Amniotic stem cell (primary cell): Measurements from ENCODE around the gene CRYBA4.

ENCODE experiments used
- DNase-seq: peaks from one replicate; lab custom pipeline; 2025; lab: John Stamatoyannopoulos, UW

CRYBA4 gene

DNA sequence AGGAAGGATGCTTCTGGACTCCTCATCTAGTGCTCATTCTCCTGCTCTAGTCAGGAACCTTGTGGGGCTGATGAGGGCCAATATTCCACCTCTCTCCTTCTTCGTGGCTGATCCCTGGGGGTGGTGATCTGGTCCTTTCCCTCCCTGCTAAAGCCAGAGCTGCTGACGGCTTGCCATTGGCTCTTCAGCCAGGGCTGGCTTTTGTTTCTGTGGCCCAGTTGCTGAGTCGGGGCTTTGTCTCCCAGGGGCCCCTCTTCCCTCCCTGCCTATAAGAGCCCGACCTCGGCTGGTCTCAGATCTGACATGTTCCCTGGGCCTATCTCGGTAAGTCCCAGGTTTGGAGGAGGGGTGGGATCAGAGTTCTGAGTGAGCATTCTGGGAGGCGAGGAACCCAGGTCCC, at the start of gene CRYBA4:
Gene CRYBA4 (plus strand): TSS at position 301 of the 400 bp plus-strand sequence. CDS start 634 bp downstream, outside the sequence.
- no peak for DNase-seq

DNA sequence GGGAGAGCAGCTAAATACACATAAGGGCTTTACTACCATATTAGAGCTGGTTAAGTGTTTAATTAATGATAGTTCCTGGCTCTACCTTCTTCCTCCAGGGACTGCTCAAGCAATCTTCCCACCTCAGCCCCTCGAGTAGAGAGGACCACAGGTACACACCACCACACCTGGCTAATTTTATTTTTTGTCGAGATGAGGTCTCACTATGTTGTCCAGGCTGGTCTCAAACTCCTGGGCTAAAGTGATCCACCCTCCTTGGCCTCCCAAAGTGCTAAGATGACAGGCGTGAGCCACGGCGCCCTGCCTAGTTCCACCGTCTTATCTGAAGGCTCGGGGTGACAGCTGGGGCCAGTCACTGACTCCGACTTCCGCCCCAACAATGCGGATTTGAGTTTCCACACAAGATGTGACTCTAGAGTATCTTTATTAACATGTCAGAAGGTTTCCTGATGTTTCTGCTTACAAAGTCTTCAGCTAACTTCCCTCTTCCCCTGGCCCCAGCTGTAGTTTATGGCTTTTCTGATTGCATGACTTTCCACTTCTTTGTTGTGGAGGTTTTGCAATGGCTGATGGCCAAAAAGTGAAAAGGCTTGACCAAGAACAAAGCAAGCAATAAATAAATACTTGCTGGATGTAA, 48.6 kb upstream of the CRYBA4 start:
- DNase-seq = no peak

DNA sequence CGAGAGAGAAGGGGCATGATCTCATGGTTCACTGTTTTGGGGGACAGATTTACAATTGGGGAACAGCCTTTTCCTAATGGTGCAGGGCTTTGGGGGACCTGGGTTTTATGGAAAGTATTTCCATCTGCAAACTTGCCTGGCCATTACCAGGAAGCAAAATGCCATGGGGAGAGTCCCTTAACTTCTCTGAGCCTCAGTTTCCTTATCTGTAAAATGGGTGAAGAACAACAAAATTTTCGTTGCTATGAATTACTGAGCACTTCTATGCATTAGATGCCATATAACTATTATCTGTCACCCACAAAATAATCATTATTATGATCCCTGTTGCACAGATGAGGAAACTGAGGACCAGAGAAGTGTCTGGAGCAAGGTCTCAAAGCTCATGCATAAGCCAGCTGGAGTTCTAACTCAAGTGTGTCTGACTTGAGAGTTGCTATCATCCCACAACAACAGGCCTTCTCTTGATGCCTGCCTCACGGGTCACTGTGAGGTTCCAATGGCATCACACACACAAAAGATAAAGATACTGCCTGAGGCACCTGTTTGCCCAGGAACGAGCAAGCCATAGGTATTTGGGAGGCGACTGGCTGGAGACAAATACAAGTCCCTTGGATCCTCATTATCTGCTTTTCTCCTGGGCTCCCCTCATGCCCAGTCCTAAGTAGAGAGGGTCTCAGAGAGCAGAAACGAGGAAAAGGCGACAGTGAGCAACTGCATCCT, 47.6 kb upstream of the CRYBA4 start:
- DNase-seq = no peak

DNA sequence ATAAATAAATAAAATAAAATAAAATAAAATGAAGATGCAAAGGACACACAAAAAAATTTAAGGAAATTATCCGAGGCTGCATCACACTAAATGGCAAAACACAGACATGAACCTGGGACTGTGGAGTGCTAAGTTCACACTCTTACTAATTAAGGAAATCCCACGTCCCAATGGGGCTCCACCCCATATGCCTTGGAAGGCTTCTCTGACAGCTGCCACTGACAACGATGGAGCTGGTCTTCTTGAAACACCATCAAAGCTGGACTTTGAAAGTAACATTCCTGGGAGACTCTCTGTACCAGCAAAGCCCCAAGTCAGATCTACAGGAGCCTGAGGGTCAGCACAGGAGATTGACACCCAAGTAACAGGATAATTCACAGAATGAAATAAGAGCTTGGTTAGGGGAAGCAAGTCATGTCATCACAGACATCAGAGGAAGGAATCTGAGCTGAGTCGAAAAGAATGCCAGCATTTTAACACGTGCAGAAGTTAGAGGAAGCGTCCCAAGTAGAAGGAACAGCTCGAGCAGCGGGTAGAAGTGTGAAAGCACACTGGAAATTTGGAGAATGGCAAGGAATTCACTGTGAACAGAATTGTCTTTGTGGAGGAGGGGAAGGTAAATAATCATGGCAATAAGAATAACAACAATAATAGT, 45.6 kb upstream of the CRYBA4 start:
- no peak for DNase-seq

DNA sequence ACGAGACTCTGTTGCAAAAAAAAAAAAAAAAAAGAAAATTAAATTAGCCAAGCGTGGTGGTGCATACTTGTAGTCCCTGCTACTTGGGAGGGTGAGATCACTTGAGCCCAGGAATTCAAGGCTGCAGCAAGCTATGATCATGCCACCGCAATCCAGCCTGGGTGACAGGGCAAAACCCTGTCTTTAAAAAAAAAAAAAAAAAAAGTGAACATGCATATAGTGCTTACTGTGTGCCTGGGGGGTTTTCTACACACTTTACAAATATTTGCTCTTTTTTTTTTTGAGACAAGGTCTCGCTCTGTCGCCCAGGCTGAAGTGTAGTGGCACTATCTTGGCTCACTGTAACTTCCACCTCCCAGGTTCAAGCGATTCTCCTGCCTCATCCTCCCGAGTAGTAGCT, 44.7 kb upstream of the CRYBA4 start:
- no peak for DNase-seq

DNA sequence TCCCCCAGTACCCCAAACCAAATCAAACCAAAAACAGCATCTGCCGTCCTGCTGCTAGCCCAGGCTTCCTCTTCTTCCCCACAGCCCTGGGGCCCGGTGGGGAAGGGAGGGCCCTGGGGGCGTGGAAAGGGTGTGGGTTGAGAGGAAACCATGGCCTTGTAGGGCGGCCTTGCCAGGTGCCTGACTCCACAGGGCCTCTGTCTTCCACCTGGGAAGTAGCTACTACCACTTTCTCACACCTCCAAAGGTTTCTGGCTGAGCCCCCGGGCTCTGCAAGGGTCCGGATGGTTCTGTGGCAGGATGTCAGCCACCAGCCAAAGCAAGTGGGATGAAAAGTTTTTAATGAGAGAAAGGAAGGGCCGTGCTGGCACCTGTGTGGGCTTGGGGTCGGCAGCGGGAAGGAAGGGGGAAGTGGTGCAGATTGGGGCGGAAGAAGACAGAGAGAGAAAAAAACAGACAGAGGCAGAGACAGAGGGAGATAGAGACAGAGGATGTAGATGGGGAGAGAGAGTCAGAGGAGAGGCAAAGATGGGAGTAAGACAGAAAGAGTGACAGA, 42.4 kb upstream of the CRYBA4 start:
- no peak for DNase-seq

DNA sequence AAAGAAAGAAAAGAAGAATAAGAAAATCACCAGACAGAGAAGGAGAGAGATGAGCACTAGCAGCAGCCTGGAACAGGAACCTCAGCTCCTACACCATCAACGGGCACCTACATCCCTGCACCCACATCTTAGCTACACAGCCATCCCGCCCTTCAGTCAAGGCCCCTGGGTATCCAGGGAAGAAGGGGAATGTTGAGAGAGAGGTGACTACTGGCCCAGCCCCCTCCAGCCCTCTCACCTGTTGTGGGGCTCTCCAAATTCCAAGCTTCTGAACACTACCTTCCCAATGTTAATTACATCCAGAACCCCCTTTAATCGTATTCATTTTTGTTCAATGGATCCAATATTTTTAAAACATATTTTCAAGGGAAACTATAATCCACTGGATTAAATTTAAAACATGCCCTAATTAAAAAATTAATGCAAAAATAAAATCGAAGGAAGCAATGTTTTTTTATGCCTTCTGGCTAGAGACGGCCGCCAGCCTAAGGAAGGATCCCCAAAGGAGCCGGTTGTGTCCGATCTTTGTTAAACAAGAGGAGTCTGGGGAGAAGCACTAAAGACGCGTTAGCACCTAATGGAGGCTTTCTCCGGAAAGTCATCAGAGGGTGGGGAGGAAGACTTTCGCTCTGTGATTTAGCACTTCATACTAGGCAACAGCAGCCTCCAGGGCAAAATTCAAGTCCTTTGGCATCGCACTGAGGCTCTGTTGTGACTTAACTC, 41.4 kb upstream of the CRYBA4 start:
- DNase-seq = no peak

DNA sequence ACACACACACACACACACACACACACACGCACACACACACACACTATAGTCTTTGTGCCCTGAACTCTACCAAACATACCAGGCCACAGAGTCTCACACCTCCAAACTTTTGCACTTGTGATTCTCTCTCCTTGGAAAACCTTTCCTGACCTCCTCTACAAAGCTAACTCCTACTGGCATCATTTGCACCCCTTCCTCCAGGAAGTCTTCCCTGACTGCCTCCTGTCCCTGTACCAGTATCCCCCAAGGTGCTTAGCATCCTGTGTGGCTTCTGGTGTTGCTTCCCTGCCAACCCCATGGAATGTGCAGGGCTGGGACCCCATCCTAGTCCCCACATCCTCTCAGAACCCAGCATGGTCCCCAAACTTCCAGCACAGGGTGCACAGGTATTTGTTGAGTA, 40.7 kb upstream of the CRYBA4 start:
- DNase-seq = no peak

DNA sequence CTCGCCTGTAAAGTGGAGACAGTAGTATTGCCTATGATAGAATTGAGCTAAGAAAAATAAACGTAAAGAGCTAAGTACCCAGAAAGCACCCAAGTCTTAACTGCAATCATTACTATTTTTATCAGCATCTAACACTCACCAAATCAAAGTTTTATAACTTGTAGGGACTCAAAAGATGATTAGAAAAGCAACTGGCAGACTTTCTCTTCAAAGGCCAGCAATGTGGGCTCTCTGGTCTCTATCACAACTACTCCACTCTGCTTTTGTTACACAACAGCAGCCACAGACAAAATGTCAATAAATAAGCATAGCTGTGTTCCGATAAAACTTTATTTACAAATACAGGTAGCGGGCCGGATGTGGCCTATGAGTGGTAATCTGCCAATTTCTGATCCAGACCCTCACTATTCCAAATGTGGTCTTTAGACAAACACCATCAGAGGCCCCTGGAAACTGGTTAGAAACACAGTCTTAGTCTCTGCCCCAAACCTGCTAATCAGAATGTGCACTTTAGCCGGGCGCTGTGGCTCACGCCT, 40.1 kb upstream of the CRYBA4 start:
- no peak for DNase-seq

DNA sequence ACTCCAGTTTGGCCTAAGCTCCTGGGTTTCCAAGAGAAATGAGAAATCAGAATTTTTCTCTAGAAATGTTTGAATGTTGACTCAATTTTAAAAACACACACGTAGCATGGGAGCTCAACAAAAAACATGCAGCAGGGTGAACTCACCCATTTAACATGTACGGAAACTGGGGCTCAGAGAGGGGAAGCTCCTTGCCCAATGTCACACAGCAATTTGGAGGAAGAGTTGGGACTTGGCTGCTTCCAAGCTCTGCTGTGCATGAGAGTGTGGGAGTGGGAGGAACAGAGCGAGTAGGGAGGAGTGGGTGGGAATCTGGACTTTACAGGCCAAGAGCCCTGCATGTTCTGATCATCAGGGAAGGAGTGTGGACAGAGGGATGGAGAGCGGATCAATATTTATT, 37.8 kb upstream of the CRYBA4 start:
- no peak for DNase-seq

DNA sequence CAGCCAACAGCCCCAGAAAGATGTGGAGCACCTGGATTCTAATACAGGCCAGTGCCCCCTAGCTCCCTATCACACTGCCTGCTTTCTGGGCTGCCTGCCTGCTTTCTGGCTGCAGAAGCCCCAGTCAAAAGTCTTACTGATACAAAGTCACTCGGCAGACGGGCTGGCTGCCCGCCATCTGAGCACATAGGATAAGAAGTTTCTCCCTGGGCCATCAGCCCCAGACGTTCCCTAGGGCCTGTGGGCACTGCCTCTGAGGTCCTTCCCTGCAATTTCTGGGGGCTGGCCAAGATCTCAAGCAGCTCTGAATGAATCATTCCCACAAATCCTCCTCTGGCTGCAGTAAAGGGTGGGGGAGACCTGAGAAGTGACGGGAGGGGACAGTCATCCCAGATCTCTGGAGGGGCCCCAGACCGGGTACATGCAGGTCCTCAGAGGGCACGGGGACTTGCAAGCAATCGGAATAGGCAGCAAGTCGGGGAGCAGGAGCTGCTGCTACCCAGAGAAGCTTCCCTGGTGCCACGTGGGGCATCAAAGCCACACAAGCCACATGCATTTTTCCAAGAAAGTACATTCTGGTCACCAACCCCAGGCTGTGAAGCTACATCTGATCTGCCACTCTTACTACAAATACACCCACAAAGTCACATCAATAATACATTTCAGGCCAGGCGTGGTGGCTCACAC, 36.5 kb upstream of the CRYBA4 start:
- DNase-seq = peak; percentile 73

DNA sequence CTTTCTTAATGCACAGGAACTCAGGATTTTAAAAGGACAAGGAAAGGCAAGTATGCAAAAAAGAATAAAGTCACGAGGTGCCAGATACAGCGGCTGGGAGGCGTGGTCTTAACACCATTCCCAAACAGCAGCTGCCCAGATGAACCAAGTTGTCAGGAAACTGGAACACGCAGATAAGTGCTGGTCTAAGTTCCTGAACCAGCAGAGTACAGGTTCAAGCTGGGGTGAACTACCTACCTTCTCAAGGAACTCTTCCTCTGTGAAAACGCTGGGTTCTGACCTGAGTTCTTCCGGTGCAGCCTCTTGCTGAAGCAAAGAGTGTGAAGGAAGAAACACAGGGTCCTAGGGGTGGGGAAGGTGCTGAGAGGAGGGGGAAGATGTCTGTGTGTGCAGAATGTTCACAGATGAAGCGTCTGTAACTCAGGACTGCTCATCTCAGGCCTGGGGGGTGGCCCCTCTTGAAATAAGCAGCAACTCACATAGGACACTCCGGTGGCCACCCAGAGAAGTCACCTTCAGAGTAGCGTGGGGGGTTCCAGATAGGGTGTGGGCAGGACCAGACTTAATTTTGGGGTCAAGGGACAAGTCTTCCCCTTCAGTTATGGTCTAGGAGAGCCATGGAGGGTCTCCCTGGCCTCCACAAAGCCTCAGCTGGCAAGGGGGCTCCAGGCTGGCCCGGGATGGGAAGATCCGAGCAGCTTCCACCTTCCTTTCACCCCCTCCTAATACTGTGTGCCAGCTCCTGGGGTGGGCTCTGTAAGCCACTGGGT, 35.0 kb upstream of the CRYBA4 start:
- no peak for DNase-seq

DNA sequence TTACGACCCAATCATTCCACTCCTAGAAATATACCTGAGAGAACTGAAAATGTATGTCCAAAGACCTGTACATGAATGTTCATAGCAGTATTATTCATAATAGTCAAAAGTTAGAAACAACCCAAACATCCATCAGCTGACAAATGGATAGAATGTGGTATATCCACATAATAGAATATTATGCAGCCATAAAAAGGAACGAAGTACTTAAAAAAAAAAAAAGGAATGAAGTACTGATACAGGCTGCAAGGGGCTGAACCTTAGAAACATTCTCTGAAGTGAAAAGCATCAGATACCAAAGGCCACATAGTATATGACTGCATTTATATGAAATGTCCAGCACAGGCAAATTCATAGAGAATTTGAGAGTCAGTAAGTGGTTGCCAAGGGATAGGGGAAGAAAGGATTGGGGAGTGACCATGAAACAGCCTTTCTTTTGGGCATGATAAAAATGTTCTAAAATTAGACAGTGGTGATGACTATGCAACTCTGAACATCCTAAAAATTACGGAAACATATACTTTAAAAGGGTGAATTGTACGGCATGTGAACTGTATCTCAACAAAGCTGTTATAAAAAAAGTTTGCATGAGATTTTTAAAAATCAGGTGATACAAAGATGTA, 33.7 kb upstream of the CRYBA4 start:
- no peak for DNase-seq

DNA sequence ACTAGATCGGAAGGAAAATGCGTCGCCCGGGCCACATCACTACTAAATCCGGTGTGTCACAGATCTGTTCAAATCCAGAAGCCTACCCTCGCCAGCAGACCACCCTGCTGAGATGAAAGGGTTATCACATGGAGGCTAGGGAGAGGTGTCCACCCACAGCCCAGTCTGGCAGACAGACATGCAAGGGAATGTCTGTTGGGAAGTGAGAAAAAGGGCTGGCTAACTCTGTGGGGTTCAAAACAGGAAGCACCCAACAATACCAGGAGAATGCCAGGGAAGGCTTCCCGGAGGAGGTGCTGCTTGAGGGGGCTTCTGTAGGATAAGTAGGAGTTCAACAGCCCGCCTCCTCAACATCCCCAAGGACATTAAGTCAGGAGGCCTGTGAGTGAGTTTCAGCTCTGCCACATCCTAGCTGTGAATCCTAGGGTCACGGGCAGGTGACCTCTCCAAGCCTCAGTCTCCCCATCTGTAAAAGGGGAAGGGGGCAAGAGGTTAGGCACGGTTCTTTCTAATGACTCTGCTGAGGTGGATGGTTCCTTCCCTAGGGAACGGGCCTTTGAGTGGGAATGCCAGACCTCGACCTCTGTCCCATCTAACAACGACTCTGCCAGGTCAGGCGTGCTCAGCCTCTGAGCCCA, 32.9 kb upstream of the CRYBA4 start:
- DNase-seq = no peak

DNA sequence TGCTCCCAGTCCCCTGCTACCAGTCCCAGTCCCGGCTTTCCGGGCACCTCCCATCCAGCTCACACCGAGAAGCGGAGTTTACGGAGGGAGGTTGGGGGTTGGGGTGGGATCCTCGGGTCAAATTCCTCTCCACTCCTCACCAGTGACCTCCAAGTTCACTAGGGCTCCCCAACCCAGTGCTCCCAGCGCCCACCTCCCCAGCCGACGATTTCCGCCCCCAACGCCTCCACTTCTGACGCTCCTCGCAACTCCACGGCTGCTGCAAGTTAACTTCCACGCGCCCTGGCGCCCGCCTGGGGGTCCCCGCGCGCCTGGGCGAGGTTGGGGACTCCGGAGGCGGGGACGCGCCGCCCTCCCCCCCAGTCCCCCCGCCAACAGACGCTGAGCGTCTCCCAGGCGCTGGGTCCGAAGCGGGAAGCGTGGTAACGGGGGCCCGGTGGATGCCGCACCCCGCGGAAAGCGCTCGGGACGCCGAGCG, 32.4 kb upstream of the CRYBA4 start:
- DNase-seq = no peak

DNA sequence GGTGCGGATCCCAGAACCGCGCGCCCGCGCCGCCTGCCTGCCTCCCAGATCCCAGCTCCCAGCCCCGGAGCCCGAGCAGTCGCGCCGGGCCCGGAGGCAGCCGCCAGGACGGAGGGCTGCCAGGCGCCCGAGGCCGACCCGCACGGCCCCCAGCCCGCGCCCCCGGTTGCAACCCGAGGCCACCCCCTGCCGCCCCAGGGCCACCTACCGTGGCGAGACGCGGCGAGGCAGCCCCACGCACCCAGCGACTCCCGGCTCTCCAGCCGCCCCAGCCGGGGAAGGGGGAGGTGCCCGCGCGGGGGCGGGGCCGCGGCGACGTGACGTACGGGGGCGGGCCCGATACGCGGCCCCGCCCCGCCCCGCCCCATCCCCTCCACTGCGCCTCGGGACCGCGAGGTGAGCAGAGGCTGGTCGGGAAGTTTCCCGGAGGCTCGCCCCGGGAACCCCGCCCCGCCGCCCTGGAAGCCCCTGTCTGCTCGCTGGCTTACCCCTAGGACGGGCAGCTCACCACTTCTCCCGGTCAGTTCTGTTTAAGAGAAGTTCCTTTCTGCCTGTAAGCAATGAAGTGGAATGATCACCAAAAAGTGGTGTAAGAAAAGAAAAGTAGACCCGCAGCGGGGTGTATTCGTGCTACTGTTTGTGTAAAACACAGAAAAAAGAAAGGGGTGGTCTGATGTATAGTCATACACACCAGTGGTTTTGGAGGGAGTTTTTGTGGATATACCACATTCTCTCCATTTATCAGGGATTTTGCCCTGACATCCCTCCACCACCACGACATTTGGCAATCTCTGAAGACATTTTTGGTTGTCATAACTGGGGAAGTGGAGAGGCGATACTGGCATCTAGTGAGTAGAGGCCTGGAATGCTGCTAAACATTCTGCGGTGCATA, 31.7 kb upstream of the CRYBA4 start, which contains the start of gene TPST2:
Gene TPST2 (minus strand): TSS at position 288 of the 892 bp plus-strand sequence. CDS start 48,502 bp downstream, outside the sequence.
- DNase-seq = peak; percentile 32

DNA sequence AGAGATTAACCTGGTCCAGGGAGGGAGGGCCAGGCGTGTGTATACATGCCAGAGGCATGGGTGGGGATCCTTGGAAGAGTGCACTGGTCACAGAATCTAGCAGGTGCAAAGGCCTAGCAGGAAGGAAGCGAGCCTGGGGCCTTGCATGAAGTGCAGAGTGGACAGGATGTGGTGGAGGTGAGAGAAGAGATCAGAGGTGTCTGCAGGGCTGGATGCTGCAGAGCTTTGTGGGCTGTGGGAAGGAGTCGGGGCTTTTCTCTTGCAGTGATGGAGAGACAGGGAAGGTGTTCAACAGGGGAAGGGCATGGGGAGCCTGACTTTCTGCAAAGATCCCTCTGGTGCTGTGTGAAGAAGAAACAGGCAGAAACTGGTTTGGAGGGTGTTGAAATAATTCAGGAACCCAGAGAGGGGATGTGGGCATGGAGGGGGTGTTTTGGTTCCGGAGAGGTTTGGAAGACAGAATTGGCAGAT, 29.3 kb upstream of the CRYBA4 start:
- DNase-seq = no peak

DNA sequence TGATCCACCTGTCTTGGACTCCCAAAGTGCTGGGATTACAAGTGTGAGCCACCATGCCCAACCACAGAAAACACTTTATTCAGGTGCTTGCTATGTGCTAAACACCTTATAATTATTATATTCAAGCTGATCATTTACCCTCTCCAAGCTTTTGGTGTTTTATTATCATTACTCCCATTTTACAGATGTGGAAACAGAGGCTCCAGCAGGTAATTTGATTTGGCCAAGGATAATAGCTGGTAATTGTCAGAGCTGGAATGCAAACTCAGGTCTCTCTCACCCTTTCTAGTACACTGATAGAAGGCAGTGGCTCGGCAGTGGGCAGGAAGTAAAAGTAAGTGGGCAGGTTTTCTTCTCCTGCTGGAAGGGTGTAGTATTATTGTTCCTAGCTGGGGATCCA, 28.0 kb upstream of the CRYBA4 start:
- DNase-seq = no peak
